GM12873 (cell line): ENCODE measurements around the gene FRMD1.

Experiments used
- TF ChIP-seq, protein P1 (sequence below): IDR thresholded peaks from 2 replicates; pipeline ENCODE4 v1.5.1; 2012; ENCODE audit warnings: low read depth, mild to moderate bottlenecking, moderate library complexity, low read length, control low read depth; ENCODE audit not compliant: insufficient read depth; ENCODE audit errors: missing control alignments

FRMD1 gene

DNA sequence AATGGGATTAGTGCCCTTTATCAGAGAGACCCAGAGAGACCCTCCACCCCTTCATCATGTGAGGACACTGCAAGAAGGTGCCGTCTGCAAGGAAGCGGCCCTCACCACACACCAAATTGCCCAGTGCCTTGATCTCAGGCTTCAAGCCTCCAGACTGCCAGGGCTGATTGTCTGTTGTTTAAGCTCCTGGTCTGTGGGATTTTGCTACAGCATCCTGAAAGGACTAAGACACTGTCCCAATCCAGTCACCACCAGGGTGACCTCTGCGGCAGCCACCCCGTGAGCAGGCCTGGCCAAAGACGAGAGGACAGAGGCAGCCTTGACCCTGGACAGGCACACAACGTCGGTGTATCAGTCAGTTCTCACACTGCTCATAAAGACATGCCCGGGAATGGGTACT lies 13.5 kb upstream of the FRMD1 start:
- TF ChIP-seq, protein P1, sequence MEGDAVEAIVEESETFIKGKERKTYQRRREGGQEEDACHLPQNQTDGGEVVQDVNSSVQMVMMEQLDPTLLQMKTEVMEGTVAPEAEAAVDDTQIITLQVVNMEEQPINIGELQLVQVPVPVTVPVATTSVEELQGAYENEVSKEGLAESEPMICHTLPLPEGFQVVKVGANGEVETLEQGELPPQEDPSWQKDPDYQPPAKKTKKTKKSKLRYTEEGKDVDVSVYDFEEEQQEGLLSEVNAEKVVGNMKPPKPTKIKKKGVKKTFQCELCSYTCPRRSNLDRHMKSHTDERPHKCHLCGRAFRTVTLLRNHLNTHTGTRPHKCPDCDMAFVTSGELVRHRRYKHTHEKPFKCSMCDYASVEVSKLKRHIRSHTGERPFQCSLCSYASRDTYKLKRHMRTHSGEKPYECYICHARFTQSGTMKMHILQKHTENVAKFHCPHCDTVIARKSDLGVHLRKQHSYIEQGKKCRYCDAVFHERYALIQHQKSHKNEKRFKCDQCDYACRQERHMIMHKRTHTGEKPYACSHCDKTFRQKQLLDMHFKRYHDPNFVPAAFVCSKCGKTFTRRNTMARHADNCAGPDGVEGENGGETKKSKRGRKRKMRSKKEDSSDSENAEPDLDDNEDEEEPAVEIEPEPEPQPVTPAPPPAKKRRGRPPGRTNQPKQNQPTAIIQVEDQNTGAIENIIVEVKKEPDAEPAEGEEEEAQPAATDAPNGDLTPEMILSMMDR: no peak

DNA sequence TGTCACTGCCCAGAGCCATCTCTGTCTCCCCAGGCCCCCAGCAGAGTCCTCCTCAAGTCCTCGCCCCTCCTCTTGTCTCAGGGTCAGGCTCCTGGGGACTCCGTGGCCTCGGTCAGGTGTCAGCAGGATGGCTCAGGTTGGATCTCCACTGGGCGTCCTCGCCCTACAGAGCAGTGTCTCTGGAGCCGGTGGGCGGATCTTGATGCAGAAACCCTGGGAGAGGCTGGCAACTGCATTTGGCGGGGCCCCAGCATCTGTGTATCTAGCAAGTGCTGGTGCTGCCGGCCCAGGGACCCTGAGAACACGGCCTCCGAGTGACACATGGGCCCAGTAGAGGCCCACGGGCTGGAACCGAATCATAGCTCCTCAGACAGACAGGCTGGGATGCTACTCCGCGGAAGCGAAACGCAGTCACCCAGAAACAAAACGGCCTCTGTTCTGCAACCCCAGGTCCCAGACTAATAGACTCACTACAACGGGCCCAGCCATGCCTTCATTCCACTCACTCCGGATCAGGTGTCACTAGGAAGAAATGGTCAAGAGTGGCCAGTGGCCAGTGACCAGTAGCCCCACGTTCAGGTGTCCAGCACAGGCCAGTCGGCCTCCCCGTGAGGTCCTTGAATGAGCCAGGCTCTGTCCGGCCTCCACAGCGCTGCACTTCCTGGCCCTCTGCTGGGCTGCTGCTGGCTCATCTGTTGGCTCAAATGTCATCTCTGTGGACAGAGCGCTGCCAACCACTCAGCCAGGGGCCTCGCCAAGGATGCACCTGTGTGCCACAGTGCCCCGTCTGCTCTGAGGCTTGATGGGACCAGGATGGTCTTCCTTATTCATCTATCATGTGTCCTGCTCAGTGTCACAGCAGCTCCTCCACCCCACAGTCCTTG lies 12.6 kb upstream of the FRMD1 start:
- TF ChIP-seq, protein P1: no peak

DNA sequence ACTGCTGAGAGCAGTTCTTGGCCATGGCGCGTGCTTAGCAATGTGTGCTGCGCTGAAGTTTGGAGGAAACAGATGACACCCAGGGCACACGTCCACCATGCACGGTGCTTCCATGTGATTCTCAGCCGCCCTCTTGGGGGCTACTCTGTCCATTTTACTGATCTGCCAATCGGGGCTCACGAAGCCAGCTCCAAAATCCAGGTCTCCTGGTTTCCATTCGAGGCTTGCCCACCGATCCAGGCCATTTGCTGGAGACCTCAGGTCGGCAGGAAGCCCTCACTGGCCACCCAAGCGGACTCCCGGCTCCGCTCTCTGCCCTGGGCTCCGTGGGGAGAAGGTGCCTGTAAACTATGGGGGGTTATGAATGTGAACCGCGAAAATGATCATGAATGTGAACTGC lies 11.7 kb upstream of the FRMD1 start:
- TF ChIP-seq, protein P1: no peak

DNA sequence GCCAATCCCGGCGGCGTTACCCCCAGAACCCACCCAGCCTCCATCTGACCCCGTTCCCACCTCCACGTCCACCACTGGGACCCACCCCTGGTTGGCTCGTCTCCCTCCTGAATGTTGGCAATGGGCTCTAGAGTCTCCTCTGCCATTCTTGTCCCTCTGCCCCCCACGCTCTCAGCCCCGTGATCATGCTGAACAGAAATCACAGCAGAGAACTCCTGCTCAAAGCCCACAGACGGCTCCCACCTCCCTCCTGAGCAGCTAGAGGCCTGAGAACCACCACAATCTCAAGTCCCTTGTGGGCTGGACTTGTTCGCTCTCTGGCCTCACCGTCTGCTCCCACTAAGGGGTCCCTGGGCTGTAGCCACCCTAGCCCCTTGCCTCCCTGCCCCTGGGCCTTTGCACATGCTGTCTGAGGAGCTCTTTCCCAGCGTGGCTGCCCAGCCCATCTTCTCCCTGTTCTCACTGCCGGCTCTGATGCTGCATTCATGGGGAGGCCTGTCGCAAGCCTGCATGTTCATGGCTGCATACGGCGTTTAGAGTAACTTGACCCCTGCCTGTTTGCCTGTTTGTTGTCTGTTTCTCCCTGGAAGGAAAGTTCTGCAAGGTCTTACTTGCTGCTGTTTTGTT lies 11.2 kb upstream of the FRMD1 start:
- TF ChIP-seq, protein P1: no peak

DNA sequence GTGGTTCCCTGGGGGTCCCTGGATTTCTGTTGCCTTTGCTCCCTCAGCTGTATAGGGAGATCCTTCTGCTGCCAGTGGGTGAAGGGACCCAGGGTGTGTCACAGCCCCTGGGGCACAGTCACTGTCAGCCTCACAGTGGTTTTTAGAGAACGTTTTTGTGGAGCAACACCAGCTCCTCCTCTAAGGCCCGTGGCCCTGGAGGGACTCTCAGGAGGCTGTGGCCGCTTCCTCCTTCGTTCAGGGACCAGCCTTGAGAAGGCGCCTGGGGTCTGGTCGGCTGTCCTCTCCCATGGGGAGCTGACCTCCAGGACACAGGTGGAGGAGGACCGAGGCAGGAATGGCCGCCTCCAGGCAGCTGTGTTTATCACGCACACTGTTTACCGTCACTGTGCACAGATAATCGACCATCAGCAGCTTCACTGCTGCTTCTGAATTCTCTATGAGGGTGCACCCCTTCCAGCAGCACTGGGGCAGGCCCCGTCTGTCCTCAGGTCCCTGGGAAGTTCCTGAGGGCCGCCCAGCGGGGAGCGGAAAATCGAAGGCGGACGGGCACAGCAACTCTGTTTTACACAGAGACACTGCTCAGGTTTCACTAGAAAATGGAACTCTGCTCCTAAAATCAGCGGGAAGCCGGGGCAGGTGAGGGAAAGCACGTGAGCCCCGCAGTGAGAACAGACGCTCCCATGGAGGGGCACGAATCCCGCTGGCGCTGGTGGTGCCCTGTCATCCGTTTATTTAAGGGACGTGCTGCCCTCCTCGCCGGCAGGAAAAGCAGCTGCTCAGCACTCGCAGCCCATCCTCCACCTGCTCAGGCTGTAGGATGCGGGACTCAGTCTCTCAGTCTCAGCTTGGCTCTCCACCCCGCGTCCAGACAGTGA lies 10.4 kb upstream of the FRMD1 start:
- TF ChIP-seq, protein P1: no peak

DNA sequence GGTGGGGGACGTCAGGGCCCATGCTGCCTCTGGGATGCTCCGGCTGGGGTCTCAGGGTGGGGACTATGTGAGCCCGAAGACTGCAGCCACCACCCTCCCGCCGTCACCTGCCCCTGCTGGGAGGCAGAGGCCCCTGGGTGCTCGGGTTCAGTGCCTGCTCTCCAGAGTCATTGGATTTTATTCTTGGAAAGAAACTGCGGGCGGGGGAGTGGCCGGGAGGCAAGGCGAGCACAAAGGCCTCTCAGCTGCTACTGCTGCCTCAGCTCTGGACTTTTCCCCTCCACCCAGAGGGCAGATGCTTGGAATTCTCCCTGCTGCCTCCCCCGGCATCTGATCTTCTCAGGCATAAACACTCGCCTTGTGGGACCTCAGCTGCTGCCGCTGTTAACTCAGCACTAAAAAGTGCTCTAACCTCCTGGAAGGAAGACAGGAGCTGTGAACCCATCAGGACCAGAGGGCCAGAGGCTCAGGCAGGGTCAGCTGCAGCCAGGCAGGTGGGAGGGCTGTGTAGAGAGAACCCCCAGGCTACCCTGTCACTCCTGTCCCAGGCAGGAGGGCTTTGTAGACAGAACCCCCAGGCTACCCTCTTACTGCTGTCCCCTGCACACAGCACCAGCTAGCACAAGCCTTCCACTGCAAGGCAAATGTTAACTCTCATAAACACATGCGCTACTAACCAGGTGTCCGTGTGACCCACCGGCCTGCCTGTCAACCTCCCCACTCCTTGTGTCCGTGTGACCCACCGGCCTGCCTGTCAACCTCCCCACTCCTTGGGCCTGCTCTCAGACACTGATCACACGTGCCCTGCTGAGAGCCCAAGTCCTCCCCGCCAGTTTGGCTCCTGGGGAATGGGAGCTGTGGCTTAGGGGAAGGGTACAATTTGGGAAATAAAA lies 9.4 kb upstream of the FRMD1 start:
- TF ChIP-seq, protein P1: no peak
